Measurements from ENCODE around the gene TC2N. TPM values are rescaled to one million over a fixed set of nuclear protein-coding genes. Genes with fewer than 3 reads are reported as not detected.

TC2N gene
- total and polyA plus RNA-seq, 2 experiments from 2014 or later, result 10.0 to 35.0 TPM

DNA sequence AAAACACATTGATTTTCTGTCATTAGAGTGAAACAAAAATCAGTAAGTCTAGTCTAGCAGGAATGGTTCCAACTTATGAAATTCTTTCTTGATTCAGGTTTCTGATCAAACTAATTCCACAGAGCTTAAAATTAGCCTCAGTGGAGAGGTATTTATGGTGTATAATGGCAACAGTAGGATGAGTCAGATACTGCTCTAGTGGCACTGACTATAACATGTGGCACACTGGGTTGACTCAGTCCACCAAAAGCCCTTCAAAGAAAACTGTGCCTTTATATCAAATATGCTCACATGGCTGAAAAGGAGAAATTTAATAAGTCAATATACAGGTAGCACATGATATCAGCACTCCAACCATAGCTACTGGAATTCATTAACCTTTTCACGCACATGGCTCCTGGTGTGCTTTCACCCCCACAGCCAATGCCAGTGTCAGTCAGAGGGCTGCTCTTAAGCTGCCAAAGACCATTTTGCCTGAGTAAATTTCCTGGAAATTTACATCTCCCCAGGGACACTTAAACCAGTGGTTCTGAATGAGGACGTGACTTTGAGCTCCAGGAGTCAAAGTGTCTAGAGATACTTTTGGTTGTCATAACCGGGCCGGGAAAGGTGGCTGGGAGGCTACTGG, 113.7 kb downstream of the TC2N start:
- DNase-seq (ENCODE audit: low spot score) (no peak), ATAC-seq (peak; percentile 61)
- H3K9me3 Mint-ChIP-seq, result no peaks in the 10 kb centered on the region
- H3K4me1 ChIP-seq (ENCODE audit: insufficient read depth), result 0 out of 2 replicates have a peak, but pooled peaks cover 4% of the 10 kb centered on the region
- no peak overlapping the region for H3K4me2 ChIP-seq
- no peaks in the 10 kb centered on the region for H3K36me3 ChIP-seq (ENCODE audit: insufficient read depth)
- H4K20me1 ChIP-seq (replicated peaks; ENCODE audit: insufficient read depth), result no peaks in the 10 kb centered on the region
- no peaks in the 10 kb centered on the region for H3K79me2 ChIP-seq (replicated peaks; ENCODE audit: insufficient read depth)
- H2AFZ ChIP-seq, result no peak overlapping the region
- no peak overlapping the region for H3K4me3 ChIP-seq
- TF ChIP-seq ETS1 (IDR thresholded peaks at IDR 0.05), result no peak
- no peak for TF ChIP-seq EZH2phosphoT487 (IDR thresholded peaks at IDR 0.05; ENCODE audit: unreplicated experiment)
- no peak for TF ChIP-seq ZNF331 (CRISPR knock-in tag; IDR thresholded peaks at IDR 0.05; ENCODE audit: low read depth)
- no peak for TF ChIP-seq EZH2 (IDR thresholded peaks at IDR 0.05; ENCODE audit: low read depth, unreplicated experiment)
- no peak for TF ChIP-seq CREB1 (CRISPR knock-in tag; IDR thresholded peaks at IDR 0.05; ENCODE audit: low read depth)
- TF ChIP-seq NANOG (IDR thresholded peaks at IDR 0.05; ENCODE audit: borderline replicate concordance), result no peak
- TF ChIP-seq POLR2AphosphoS5 (IDR thresholded peaks at IDR 0.05; ENCODE audit: low read depth), result no peak
- no peak for TF ChIP-seq ZNF114 (CRISPR knock-in tag; IDR thresholded peaks at IDR 0.05)
- TF ChIP-seq, protein P1, sequence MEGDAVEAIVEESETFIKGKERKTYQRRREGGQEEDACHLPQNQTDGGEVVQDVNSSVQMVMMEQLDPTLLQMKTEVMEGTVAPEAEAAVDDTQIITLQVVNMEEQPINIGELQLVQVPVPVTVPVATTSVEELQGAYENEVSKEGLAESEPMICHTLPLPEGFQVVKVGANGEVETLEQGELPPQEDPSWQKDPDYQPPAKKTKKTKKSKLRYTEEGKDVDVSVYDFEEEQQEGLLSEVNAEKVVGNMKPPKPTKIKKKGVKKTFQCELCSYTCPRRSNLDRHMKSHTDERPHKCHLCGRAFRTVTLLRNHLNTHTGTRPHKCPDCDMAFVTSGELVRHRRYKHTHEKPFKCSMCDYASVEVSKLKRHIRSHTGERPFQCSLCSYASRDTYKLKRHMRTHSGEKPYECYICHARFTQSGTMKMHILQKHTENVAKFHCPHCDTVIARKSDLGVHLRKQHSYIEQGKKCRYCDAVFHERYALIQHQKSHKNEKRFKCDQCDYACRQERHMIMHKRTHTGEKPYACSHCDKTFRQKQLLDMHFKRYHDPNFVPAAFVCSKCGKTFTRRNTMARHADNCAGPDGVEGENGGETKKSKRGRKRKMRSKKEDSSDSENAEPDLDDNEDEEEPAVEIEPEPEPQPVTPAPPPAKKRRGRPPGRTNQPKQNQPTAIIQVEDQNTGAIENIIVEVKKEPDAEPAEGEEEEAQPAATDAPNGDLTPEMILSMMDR (conservative IDR thresholded peaks at IDR 0.05; ENCODE audit: low read depth in 2 of 2), result no peak
- no peak for TF ChIP-seq STAT1 (IDR thresholded peaks at IDR 0.05; ENCODE audit: unreplicated experiment)
- no peak for TF ChIP-seq ZNF462 (CRISPR knock-in tag; IDR thresholded peaks at IDR 0.05)
- TF ChIP-seq REST (IDR thresholded peaks at IDR 0.05; ENCODE audit: unreplicated experiment), result no peak
- TF ChIP-seq JUNB (IDR thresholded peaks at IDR 0.05; ENCODE audit: unreplicated experiment), result no peak
- H3K4me3 Mint-ChIP-seq, result no peak overlapping the region
- H3K27me3 Mint-ChIP-seq (ENCODE audit: insufficient read depth, low read depth, poor library complexity), result no peaks in the 10 kb centered on the region
- H3K27ac Mint-ChIP-seq, result no peak overlapping the region
- H3K4me1 Mint-ChIP-seq, result peaks cover 11% of the 10 kb centered on the region
- H3K36me3 Mint-ChIP-seq (ENCODE audit: low read depth), result no peaks in the 10 kb centered on the region
- H3F3A ChIP-seq (replicated peaks; ENCODE audit: low read depth), result no peaks in the 10 kb centered on the region
- no peaks in the 10 kb centered on the region for H3K27me3 ChIP-seq (ENCODE audit: insufficient read depth)
- no peak overlapping the region for H3K27ac ChIP-seq (ENCODE audit: low read depth)
- no peaks in the 10 kb centered on the region for H3K9me2 ChIP-seq (ENCODE audit: insufficient read depth)

Measured in GM23338 (cell line).